Esophagus muscularis mucosa (tissue), 3 donors: ENCODE data around the gene PRPF40B.

Experiments used
- POLR2A ChIP-seq: fragments of 450-650 bp; IDR thresholded peaks from one replicate; pipeline ENCODE4 v1.6.1; 2017; ENCODE audit warnings: antibody characterized with exemption, moderate library complexity, mild to moderate bottlenecking, low read depth
- POLR2AphosphoS5 ChIP-seq, 2 donors: sonication (generic); formaldehyde crosslinking; IDR thresholded peaks; one replicate each; pipeline ENCODE4 v1.6.1; 2017; ENCODE audit warnings: antibody characterized with exemption in 2 of 2
- TF ChIP-seq, protein P1 (sequence below), 3 experiments: fragments of 200-600 bp in 2 of 3; fragments of 450-650 bp in 1 of 3; sonication (generic) in 2 of 3; IDR thresholded peaks; one replicate each; pipeline ENCODE4 v1.5.1; 2017 to 2019; ENCODE audit warnings: antibody characterized with exemption in 3 of 3, mild to moderate bottlenecking in 2 of 3, moderate library complexity in 1 of 3

DNA sequence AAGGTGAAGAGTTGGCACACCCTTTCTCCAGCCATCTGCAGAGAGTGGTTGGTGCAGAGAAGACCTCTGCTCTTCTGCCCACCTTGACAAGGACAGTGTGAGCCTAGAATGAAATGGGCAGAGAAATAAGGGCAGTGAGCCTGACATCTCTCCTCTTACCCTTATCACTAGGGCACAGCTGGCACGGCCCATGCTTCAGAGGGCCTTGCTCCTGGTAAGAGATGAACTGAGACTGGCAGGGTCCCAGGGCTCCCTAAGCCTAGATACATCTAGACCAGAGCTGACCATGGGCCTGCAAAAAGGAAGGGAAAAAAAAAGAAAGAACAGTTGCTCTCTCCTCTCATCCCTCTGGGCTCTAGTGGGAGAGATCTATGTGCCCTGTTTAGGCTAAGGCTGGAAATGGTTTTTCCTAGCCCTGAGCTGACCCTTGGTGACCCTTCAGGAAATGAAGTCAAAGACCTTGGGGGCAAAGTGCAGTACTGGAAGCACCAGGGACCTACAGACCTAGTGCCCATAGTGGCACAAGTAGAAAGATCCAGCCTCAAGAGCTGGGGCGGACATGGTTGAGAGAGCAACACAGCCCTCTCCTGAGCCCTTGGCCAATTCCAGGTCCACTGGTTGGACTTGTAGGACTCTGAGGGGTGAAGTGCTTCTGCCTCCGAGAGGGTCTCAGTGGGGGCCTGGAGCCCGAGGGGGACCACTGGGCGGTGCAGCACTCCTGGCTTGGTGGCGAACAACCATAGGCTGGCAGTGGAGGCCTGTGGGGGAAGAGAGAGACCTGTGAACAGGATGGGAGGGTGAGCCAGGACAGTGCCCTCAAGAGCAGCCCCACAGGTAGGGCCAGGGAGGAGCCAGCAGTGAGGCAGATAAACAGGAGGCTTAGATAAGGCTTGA, 22.0 kb downstream of the PRPF40B start:
- no peak for TF ChIP-seq POLR2A
- TF ChIP-seq, protein P1, sequence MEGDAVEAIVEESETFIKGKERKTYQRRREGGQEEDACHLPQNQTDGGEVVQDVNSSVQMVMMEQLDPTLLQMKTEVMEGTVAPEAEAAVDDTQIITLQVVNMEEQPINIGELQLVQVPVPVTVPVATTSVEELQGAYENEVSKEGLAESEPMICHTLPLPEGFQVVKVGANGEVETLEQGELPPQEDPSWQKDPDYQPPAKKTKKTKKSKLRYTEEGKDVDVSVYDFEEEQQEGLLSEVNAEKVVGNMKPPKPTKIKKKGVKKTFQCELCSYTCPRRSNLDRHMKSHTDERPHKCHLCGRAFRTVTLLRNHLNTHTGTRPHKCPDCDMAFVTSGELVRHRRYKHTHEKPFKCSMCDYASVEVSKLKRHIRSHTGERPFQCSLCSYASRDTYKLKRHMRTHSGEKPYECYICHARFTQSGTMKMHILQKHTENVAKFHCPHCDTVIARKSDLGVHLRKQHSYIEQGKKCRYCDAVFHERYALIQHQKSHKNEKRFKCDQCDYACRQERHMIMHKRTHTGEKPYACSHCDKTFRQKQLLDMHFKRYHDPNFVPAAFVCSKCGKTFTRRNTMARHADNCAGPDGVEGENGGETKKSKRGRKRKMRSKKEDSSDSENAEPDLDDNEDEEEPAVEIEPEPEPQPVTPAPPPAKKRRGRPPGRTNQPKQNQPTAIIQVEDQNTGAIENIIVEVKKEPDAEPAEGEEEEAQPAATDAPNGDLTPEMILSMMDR (IDR thresholded peaks at IDR 0.05) = no peak
- TF ChIP-seq POLR2AphosphoS5 (IDR thresholded peaks at IDR 0.05) = no peak
